ENCODE results near the gene MZF1. TPM values are rescaled to one million over a fixed set of nuclear protein-coding genes. Genes with fewer than 3 reads are reported as not detected.
"Not testable (repeated sequence)": the region's sequence is repeated elsewhere in the genome, so short reads cannot be mapped to it uniquely, and the experiment has no call there.

MZF1 gene
- total RNA-seq, result 10 to 100 TPM; 26.5 to 41.5 (median 30.0) TPM

DNA sequence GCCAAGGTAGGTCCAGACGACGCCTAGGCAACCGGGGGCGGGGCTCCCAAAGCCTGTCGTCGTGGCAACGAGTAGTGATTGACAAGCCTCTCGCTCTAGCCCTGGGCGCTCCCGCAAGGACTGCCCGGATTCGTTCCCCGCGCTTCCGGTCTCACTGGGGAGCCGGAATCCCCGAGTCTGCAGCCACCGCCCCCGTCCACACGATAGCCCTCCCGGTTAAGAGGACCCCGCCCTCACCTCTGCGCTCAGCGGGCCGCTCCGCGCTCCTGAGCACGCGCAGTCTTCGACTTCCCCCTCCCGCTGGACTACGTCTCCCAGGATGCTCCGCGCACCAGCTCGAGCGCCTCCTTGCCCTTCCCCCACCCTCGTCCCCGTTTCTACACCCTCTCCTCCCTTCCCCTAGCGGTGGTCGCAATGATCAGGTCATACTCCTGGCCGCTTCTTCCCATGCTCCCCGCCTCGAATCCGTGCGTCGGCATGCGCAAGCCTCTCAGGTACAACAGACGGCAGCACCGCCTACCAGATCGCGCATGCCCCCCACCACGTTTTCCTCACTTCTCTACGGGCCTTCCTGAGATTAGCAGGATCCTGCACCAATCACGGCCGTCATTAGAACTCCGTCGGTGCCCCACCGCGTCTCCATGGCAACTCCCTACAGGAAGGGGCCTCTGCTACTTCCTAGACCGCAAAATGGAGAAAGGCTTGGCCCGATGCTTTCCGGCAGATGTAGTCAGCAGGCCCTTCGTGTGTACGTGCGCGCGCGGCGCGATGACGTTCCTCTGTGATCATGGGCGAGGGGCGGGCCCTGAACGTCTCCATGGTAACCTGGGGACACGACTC is at the start of gene MZF1:
TSS of gene MZF1 (minus strand) at position 518 of the 840 bp plus-strand sequence. CDS start 1,946 bp downstream, outside the sequence.
- TF ChIP-seq POLR2A (IDR thresholded peaks at IDR 0.05) (peak in 1 of 2 donors; percentile 60), CTCF (IDR thresholded peaks at IDR 0.05) (peak in 3 of 4 experiments; percentile 11 to 50 (median 13))
- intact Hi-C loops (cut with DNase I; ENCODE audit: low total_unique reads), result no loop called here
- Histone ChIP-seq H3K4me3 (peak within 1 kb of the TSS; percentile 73 to 90), H3K36me3 (no peaks in the 10 kb centered on the region), H3K27me3 (no peaks in the 10 kb centered on the region), H3K4me1 (no peaks in the 10 kb centered on the region), H3K9me3 (no peaks in the 10 kb centered on the region), H3K27ac (peak within 1 kb of the TSS; percentile 98 to 99)
- peak; percentile 99 to 100 for DNase-seq

- H3K36me3 ChIP-seq; H3K4me1 ChIP-seq; H3K27me3 ChIP-seq; H3K4me3 ChIP-seq; intact Hi-C loops (cut with DNase I; ENCODE audit: low total_unique reads); H3K9me3 ChIP-seq; DNase-seq; H3K27ac ChIP-seq: not testable (repeated sequence)
Measured at GRCh38 chr19:58607213-58607612, 34.1 kb upstream of the MZF1 start.

DNA sequence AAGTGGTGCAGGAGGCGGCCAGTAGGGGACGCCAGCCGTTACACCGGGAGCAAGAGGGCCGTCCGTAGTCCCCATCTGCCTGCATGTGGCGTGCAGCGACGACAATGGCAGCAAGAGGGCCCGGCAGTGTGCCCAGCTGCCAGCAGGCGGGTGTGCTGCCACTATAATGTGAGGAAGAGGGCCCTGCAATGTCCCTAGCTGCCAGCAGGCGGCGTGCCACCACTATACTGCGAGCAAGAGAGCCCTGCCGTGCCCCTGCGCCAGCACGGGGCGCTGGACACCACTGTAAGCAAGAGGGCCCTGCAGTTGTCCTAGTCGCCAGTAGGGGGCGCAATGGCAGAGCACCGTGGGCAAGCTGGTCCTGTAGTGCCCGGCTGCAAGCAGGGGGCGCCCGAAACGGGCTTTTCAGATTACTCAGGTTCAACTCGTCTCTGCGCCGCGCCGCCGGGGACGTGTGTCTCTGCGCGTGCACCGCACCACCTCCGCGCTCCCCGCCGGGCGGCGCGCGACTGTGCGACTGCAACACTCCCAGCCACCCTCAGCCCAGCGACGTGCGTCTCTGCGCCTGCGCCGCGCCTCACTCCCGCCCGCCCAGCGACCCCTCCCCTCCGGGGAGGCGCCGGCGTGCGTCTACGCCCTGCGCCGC is 33.2 kb upstream of the MZF1 start:
- H3K4me3 ChIP-seq; H3K4me1 ChIP-seq; H3K36me3 ChIP-seq; H3K9me3 ChIP-seq; H3K27me3 ChIP-seq; intact Hi-C loops (cut with DNase I; ENCODE audit: low total_unique reads); DNase-seq; H3K27ac ChIP-seq: not testable (repeated sequence)

DNA sequence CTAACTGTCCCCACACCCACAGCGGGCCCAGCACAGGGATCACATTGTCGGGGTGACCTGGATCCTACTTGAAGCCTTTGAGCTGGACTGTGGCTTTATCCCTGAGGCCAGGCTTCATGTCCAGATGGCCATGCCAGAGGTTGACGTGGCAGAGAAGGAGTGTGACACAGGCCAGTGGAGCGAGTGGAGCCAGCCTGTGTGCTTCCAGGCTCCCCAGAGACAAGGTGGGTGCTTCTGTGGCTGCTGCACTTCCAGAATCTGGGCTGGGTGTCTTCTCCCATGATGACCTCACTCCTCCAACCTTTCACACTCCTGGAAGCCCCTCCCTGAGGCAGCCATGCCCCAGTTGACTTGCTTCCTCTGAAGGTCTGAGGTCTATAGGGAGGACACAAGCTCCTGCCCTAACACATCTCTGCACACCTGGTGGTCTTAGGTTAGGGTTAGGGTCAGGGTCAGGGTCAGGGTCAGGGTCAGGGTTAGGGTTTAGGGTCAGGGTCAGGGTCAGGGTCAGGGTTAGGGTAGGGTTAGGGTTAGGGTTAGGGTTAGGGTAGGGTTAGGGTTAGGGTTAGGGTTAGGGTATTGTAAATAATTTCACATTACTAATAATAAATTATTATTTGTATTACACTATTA is 13.1 kb upstream of the MZF1 start:
- no peaks in the 10 kb centered on the region for H3K36me3 ChIP-seq
- intact Hi-C loops (cut with DNase I; ENCODE audit: low total_unique reads), result no loop called here
- no peaks in the 10 kb centered on the region for H3K9me3 ChIP-seq
- no peaks in the 10 kb centered on the region for H3K27me3 ChIP-seq
- H3K4me1 ChIP-seq, result no peaks in the 10 kb centered on the region
- no peak overlapping the region for H3K4me3 ChIP-seq
- TF ChIP-seq CTCF (IDR thresholded peaks at IDR 0.05) (no peak), POLR2A (IDR thresholded peaks at IDR 0.05) (no peak)
- no peak for DNase-seq
- H3K27ac ChIP-seq, result no peak overlapping the region

GRCh38 chr19:58585442-58586132 is 12.5 kb upstream of the MZF1 start:
- intact Hi-C loops (cut with DNase I; ENCODE audit: low total_unique reads), result no loop called here
- H3K27me3 ChIP-seq, result no peaks in the 10 kb centered on the region
- no peaks in the 10 kb centered on the region for H3K9me3 ChIP-seq
- H3K4me1 ChIP-seq, result peaks cover 0 to 4% of the 10 kb centered on the region in 2 donors
- H3K4me3 ChIP-seq, result no peak overlapping the region
- TF ChIP-seq CTCF (IDR thresholded peaks at IDR 0.05), result no peak
- H3K27ac ChIP-seq, result no peak overlapping the region
- H3K36me3 ChIP-seq, result no peaks in the 10 kb centered on the region
- no peak for DNase-seq
